ENCODE results near the gene RPP40. TPM values are rescaled to one million over a fixed set of nuclear protein-coding genes. Genes with fewer than 3 reads are reported as not detected.

The RPP40 gene
- total RNA-seq, 4 donors from 2014 or later = 5.1 to 16.4 (median 12.2) TPM

GRCh38 chr6:4947716-4948115 is 56.1 kb downstream of the RPP40 start:
- no peak overlapping the region for H3K27ac ChIP-seq
- intact Hi-C loops (cut with DNase I; ENCODE audit: low total_unique reads) = no loop called here
- TF ChIP-seq CTCF (IDR thresholded peaks at IDR 0.05 in 4 of 5, conservative IDR thresholded peaks at IDR 0.05 in 1 of 5) (no peak), POLR2A (IDR thresholded peaks at IDR 0.05) (no peak)
- H3K4me3 ChIP-seq = no peak overlapping the region
- DNase-seq (no peak), ATAC-seq (no peak)
- no peaks in the 10 kb centered on the region for H3K27me3 ChIP-seq
- peaks cover 6% of the 10 kb centered on the region in 2 donors for H3K4me1 ChIP-seq
- no peaks in the 10 kb centered on the region for H3K9me3 ChIP-seq
- peaks cover 0 to 18% of the 10 kb centered on the region in 2 donors for H3K36me3 ChIP-seq
- in situ Hi-C loops (cut with MboI; ENCODE audit: low sequenced_read_pairs in 4 of 4) = loop anchor here in 3 of 4 donors (25.0 kb wide), 1 partner anchor 635 kb away; no protein-coding TSS in a partner anchor

- in situ Hi-C loops (cut with MboI; ENCODE audit: low sequenced_read_pairs in 4 of 4) = loop anchor here in 3 of 4 donors (25.0 kb wide), 1 partner anchor 634 kb away; no protein-coding TSS in a partner anchor
Measured at GRCh38 chr6:4946521-4946920, 57.3 kb downstream of the RPP40 start.

More at GRCh38 chr6:4946521-4946920, 57.3 kb downstream of the RPP40 start:
- H3K27me3 ChIP-seq = no peaks in the 10 kb centered on the region
- DNase-seq = no peak
- H3K4me1 ChIP-seq = peaks cover 17 to 18% of the 10 kb centered on the region in 2 donors
- no peaks in the 10 kb centered on the region for H3K9me3 ChIP-seq
- H3K27ac ChIP-seq = no peak overlapping the region
- peaks cover 0 to 10% of the 10 kb centered on the region in 2 donors for H3K36me3 ChIP-seq
- TF ChIP-seq CTCF (IDR thresholded peaks at IDR 0.05 in 4 of 5, conservative IDR thresholded peaks at IDR 0.05 in 1 of 5) = no peak
- no peak for TF ChIP-seq POLR2A (IDR thresholded peaks at IDR 0.05)
- H3K4me3 ChIP-seq = no peak overlapping the region
- intact Hi-C loops (cut with DNase I; ENCODE audit: low total_unique reads) = no loop called here
- no peak for ATAC-seq

Other genes starting within 250 kb of the RPP40 start
- gene CDYL, start 227.6 kb downstream of the RPP40 start, total RNA-seq = 10 to 100 TPM; 24.1 to 24.8 (median 24.5) TPM
- 1 to 10 TPM in 1 of 4 donors, under 1 TPM in 2, not detected in 1; 0.10 to 1.1 (median 0.49) TPM for gene PPP1R3G, start 81.3 kb upstream of the RPP40 start, total RNA-seq

Data from gastrocnemius medialis (tissue), 4 donors.